OCI-LY7 (cell line): ENCODE results near the gene NOXRED1. TPM values are rescaled to one million over a fixed set of nuclear protein-coding genes. Genes with fewer than 3 reads are reported as not detected.

ENCODE experiments used
- BruUV-seq: library from RNA; stranded (reverse); fragments of 400-500 nt; replicated peaks from 2 replicates; lab custom pipeline; 2021; lab: Mats Ljungman, UMichigan
- CTCF ChIA-PET: fragments of 300-600 bp; sonication (Branson Sonifier 250); formaldehyde crosslinking; loops from one replicate; lab custom pipeline; 2022; ENCODE audit warnings: antibody characterized with exemption; ENCODE audit not compliant: unreplicated experiment; lab: Charles Lee
- POLR2A ChIA-PET: fragments of 300-600 bp; sonication (Branson Sonifier 250); formaldehyde crosslinking; loops from one replicate; lab custom pipeline; 2022; ENCODE audit warnings: antibody characterized with exemption; lab: Charles Lee
- DNase-seq: peaks from one replicate; pipeline ENCODE4 v3.0.0-alpha.2; 2015; ENCODE audit warnings: low spot score
- H2AFZ ChIP-seq: fragments of 200-600 bp; sonication (generic), shearing (Covaris generic); 2 replicates; pipeline ENCODE4 v1.6.1; 2014; ENCODE audit warnings: mild to moderate bottlenecking, antibody characterized with exemption, low read length, moderate library complexity
- H3K27ac ChIP-seq: fragments of 200-600 bp; sonication (generic); 2 replicates; pipeline ENCODE4 v1.5.1; 2014; ENCODE audit warnings: mixed run types, low read depth, mild to moderate bottlenecking, moderate library complexity, low read length, inconsistent platforms; ENCODE audit not compliant: poor library complexity, severe bottlenecking
- H3K36me3 ChIP-seq: fragments of 200-600 bp; sonication (generic); 2 replicates; pipeline ENCODE4 v1.6.1; 2014; ENCODE audit warnings: mild to moderate bottlenecking, antibody characterized with exemption, low read length, moderate library complexity, mixed read lengths; ENCODE audit not compliant: insufficient read depth
- H3K4me1 ChIP-seq: fragments of 200-600 bp; sonication (generic); 2 replicates; pipeline ENCODE4 v1.5.1; 2014; ENCODE audit warnings: mild to moderate bottlenecking, low read length; ENCODE audit not compliant: insufficient read depth, poor library complexity, severe bottlenecking
- H3K4me2 ChIP-seq: fragments of 200-600 bp; sonication (generic); 2 replicates; pipeline ENCODE4 v1.6.1; 2014; ENCODE audit warnings: mild to moderate bottlenecking, low read length
- H3K4me3 ChIP-seq: fragments of 200-600 bp; sonication (generic); 2 replicates; pipeline ENCODE4 v1.5.1; 2014; ENCODE audit warnings: mild to moderate bottlenecking, low read depth, low read length; ENCODE audit not compliant: poor library complexity, severe bottlenecking
- H3K79me2 ChIP-seq: fragments of 200-600 bp; sonication (generic); 2 replicates; pipeline ENCODE4 v1.6.1; 2016; ENCODE audit warnings: low read depth, mild to moderate bottlenecking, low read length, moderate library complexity, mixed read lengths; ENCODE audit not compliant: insufficient read depth
- H3K9me2 ChIP-seq: fragments of 200-600 bp; sonication (generic); 2 replicates; pipeline ENCODE4 v1.6.1; 2016; ENCODE audit warnings: mild to moderate bottlenecking, low read length, mixed read lengths; ENCODE audit not compliant: insufficient read depth
- H3K9me3 ChIP-seq: fragments of 200-600 bp; sonication (generic); 2 replicates; pipeline ENCODE4 v1.6.1; 2014; ENCODE audit warnings: mild to moderate bottlenecking, mixed run types, low read length, mixed read lengths
- H4K20me1 ChIP-seq: fragments of 200-600 bp; sonication (generic); 2 replicates; pipeline ENCODE4 v1.6.1; 2014; ENCODE audit warnings: mild to moderate bottlenecking, antibody characterized with exemption, low read length, moderate library complexity, mixed read lengths; ENCODE audit not compliant: insufficient read depth
- EZH2phosphoT487 ChIP-seq: fragments of 200-600 bp; sonication (generic); IDR thresholded peaks from 2 replicates; pipeline ENCODE4 v1.6.1; 2018; ENCODE audit warnings: low read depth, borderline replicate concordance, mild to moderate bottlenecking, mixed run types, antibody characterized with exemption, low read length, moderate library complexity, mixed read lengths
- intact Hi-C: fragments of 100-400 bp; cut with micrococcal nuclease; formaldehyde crosslinking; loops from one replicate; pipeline ENCODE4 v1.10.0; 2022; ENCODE audit not compliant: unreplicated experiment
- total RNA-seq, 2 experiments: library from RNA; depleted of rRNA in 1 of 2; stranded (reverse); fragments of >200 nt in 1 of 2; shearing (Covaris generic) in 1 of 2; gene quantifications; 2 replicates each; pipeline ENCODE4 v1.2.3, GENCODE V29; 2014 to 2022
- TF ChIP-seq, protein P1 (sequence below): fragments of 200-600 bp; sonication (generic); conservative IDR thresholded peaks from 2 replicates; pipeline ENCODE4 v1.5.1; 2014; ENCODE audit warnings: mild to moderate bottlenecking, antibody characterized with exemption, low read length, moderate library complexity, mixed read lengths

Gene NOXRED1
- total RNA-seq, 2 experiments from 2014 or later = 0.38 to 0.74 TPM

DNA sequence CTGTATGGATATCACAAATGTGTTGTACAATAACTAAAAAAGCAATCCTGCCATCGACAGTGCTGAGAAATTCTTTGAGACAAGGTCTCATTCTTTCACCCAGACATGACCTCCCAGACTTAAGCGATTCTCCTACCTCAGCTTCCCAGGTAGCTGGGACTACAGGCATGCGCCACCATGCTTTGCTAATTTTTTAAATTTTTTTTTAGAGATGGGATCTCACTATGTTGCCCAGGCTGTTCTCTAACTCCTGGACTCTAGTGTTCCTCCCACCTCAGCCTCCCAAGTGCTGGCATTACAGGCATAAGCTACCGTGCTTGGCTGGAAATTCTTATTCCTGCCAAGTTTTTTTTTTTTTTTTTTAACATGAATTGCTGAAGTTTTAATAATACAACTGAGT lies 16.5 kb upstream of the NOXRED1 start:
- Histone ChIP-seq H3K79me2 (no peaks in the 10 kb centered on the region), H3K4me2 (no peak overlapping the region), H3K9me3 (no peaks in the 10 kb centered on the region), H3K4me3 (no peak overlapping the region), H2AFZ (no peak overlapping the region), H3K27ac (no peak overlapping the region), H4K20me1 (no peaks in the 10 kb centered on the region), H3K36me3 (peaks cover 75% of the 10 kb centered on the region), H3K9me2 (no peaks in the 10 kb centered on the region), H3K4me1 (no peaks in the 10 kb centered on the region)
- TF ChIP-seq, protein P1, sequence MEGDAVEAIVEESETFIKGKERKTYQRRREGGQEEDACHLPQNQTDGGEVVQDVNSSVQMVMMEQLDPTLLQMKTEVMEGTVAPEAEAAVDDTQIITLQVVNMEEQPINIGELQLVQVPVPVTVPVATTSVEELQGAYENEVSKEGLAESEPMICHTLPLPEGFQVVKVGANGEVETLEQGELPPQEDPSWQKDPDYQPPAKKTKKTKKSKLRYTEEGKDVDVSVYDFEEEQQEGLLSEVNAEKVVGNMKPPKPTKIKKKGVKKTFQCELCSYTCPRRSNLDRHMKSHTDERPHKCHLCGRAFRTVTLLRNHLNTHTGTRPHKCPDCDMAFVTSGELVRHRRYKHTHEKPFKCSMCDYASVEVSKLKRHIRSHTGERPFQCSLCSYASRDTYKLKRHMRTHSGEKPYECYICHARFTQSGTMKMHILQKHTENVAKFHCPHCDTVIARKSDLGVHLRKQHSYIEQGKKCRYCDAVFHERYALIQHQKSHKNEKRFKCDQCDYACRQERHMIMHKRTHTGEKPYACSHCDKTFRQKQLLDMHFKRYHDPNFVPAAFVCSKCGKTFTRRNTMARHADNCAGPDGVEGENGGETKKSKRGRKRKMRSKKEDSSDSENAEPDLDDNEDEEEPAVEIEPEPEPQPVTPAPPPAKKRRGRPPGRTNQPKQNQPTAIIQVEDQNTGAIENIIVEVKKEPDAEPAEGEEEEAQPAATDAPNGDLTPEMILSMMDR = no peak
- no peak for TF ChIP-seq EZH2phosphoT487
- intact Hi-C loops = loop anchor here (5.0 kb wide), 1 partner anchor 48 kb away; no protein-coding TSS in a partner anchor
- no TSS peak for BruUV-seq
- ChIA-PET POLR2A (interaction anchor here (0.7 kb wide), 1 partner anchor 209 kb away, joined by 3 read pairs; no protein-coding TSS in a partner anchor), CTCF (no interaction called here)
- no peak for DNase-seq

DNA sequence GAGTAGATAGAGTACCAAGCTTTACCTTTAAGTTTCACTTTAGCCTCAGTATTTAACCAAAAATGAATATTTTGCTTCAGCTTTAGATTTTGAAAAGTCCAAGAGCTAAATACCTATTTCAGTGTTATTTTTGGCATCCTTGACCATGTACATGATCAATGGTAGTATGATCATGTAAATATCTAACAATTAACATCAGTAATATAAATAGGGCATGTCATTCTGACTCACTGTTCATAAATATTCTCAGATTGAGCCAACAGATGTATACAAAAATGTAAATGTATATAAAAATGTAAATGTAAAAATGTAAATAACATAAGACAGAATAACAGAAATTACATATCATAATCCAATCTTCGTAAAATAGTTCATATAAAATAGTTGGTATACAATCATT lies 15.3 kb upstream of the NOXRED1 start:
- Histone ChIP-seq H3K4me3 (no peak overlapping the region), H3K9me3 (no peaks in the 10 kb centered on the region), H3K27ac (no peak overlapping the region), H3K9me2 (no peaks in the 10 kb centered on the region), H3K4me1 (no peaks in the 10 kb centered on the region), H4K20me1 (no peaks in the 10 kb centered on the region), H3K36me3 (peaks cover 78% of the 10 kb centered on the region), H3K4me2 (no peak overlapping the region), H3K79me2 (no peaks in the 10 kb centered on the region), H2AFZ (no peak overlapping the region)
- intact Hi-C loops = loop anchor here (5.0 kb wide), 1 partner anchor 46 kb away; no protein-coding TSS in a partner anchor
- DNase-seq = no peak
- CTCF ChIA-PET = interaction anchor here (0.5 kb wide), 1 partner anchor 228 kb away, joined by 7 read pairs; no protein-coding TSS in a partner anchor
- no peak for TF ChIP-seq EZH2phosphoT487
- TF ChIP-seq, protein P1 = no peak
- no TSS peak for BruUV-seq
- POLR2A ChIA-PET = interaction anchor here (0.6 to 1.6 kb wide), 7 partner anchors 8 to 601 kb away, joined by 3 to 7 read pairs (median 4); no protein-coding TSS in a partner anchor

- ChIA-PET CTCF (no interaction called here), POLR2A (no interaction called here)
- no peaks in the 10 kb centered on the region for H3K9me2 ChIP-seq
- H3K4me1 ChIP-seq = no peaks in the 10 kb centered on the region
- H3K27ac ChIP-seq = no peak overlapping the region
- no peak overlapping the region for H2AFZ ChIP-seq
- H3K4me3 ChIP-seq = no peak overlapping the region
- no TSS peak for BruUV-seq
- intact Hi-C loops = loop anchor here (5.0 kb wide), 1 partner anchor 44 kb away; no protein-coding TSS in a partner anchor
- no peaks in the 10 kb centered on the region for H3K9me3 ChIP-seq
- no peak for TF ChIP-seq EZH2phosphoT487
- TF ChIP-seq, protein P1 = no peak
- no peaks in the 10 kb centered on the region for H4K20me1 ChIP-seq
- no peaks in the 10 kb centered on the region for H3K79me2 ChIP-seq
- H3K36me3 ChIP-seq = peaks cover 74% of the 10 kb centered on the region
- H3K4me2 ChIP-seq = no peak overlapping the region
- no peak for DNase-seq
Measured at GRCh38 chr14:77436042-77436441, 12.7 kb upstream of the NOXRED1 start.
